HFF-Myc (cell line): ENCODE data around the gene PLEKHG4B.

ENCODE experiments used
- DNase-seq: peaks from one replicate; pipeline ENCODE4 v3.0.0-alpha.2; 2011; ENCODE audit warnings: low read depth; ENCODE audit errors: extremely low read depth
- H3K4me3 ChIP-seq: replicated peaks from 2 replicates; pipeline ENCODE4 v1.5.1; 2011; ENCODE audit warnings: low read depth, mild to moderate bottlenecking, control low read depth, low read length
- CTCF ChIP-seq: IDR thresholded peaks from 2 replicates; pipeline ENCODE4 v1.5.1; 2012; ENCODE audit warnings: mild to moderate bottlenecking, low read depth, low read length, control low read depth; ENCODE audit errors: missing control alignments

Gene PLEKHG4B

GRCh38 chr5:92401-93220 lies 643 bp downstream of the PLEKHG4B start:
- no peak for TF ChIP-seq CTCF
- H3K4me3 ChIP-seq, result peak overlapping the region; percentile 28; the same call in 1 of the 2 replicates

GRCh38 chr5:93221-93980 lies 1.4 kb downstream of the PLEKHG4B start:
- H3K4me3 ChIP-seq, result no peak overlapping the region
- no peak for DNase-seq
- TF ChIP-seq CTCF, result no peak

More at GRCh38 chr5:92401-93220, 643 bp downstream of the PLEKHG4B start:
- no peak for DNase-seq

- TF ChIP-seq CTCF, result no peak
- DNase-seq, result no peak
- no peak overlapping the region for H3K4me3 ChIP-seq
Measured at GRCh38 chr5:94113-94892, 2.3 kb downstream of the PLEKHG4B start.

- TF ChIP-seq CTCF, result no peak
- DNase-seq, result no peak
- no peak overlapping the region for H3K4me3 ChIP-seq
Measured at GRCh38 chr5:95241-95980, 3.4 kb downstream of the PLEKHG4B start.

- TF ChIP-seq CTCF, result no peak
- H3K4me3 ChIP-seq, result no peak overlapping the region
Measured at GRCh38 chr5:96976-97660, 5.2 kb downstream of the PLEKHG4B start.

More at GRCh38 chr5:96976-97660, 5.2 kb downstream of the PLEKHG4B start:
- no peak for DNase-seq
